ENCODE data around the gene SEC63. TPM values are rescaled to one million over a fixed set of nuclear protein-coding genes. Genes with fewer than 3 reads are reported as not detected.
"Not testable (repeated sequence)": the region's sequence is repeated elsewhere in the genome, so short reads cannot be mapped to it uniquely, and the experiment has no call there.

The SEC63 gene
- total and polyA plus RNA-seq, 8 donors, result 10.3 to 162 (median 29.7) TPM

DNA sequence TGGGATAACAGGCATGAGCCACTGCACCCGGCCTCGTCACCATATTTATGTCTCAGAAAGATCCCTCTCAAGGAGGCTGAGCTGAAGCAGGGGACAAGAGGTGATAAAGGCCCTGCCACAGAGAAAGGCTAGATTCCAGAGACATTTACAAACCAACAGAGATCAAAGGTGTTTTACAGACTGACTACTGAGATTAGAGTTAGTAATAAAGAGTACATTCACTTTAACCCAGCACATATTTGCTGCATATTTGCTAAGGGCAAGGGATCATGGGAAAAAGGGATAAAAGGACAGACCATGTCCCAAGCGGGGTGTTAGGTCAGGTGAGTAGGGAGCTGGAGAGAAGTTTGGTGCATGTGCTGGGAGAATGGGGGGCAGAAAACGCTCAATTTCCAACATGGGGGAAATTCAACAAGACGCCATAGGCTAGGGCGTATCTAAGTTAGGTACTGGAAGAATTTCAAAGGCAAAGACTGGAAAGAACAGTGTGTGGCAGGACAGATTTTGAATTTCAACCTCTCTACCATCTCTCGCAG lies 43.8 kb upstream of the SEC63 start:
- peaks cover 0 to 9% (median 0%) of the 10 kb centered on the region in 4 donors for H3K4me1 ChIP-seq
- H3K36me3 ChIP-seq, result no peaks in the 10 kb centered on the region
- no peaks in the 10 kb centered on the region for H3K9me3 ChIP-seq
- TF ChIP-seq, protein P1, sequence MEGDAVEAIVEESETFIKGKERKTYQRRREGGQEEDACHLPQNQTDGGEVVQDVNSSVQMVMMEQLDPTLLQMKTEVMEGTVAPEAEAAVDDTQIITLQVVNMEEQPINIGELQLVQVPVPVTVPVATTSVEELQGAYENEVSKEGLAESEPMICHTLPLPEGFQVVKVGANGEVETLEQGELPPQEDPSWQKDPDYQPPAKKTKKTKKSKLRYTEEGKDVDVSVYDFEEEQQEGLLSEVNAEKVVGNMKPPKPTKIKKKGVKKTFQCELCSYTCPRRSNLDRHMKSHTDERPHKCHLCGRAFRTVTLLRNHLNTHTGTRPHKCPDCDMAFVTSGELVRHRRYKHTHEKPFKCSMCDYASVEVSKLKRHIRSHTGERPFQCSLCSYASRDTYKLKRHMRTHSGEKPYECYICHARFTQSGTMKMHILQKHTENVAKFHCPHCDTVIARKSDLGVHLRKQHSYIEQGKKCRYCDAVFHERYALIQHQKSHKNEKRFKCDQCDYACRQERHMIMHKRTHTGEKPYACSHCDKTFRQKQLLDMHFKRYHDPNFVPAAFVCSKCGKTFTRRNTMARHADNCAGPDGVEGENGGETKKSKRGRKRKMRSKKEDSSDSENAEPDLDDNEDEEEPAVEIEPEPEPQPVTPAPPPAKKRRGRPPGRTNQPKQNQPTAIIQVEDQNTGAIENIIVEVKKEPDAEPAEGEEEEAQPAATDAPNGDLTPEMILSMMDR (IDR thresholded peaks at IDR 0.05), result no peak
- TF ChIP-seq POLR2AphosphoS5 (IDR thresholded peaks at IDR 0.05), result no peak
- TF ChIP-seq EP300 (IDR thresholded peaks at IDR 0.05), result no peak
- TF ChIP-seq POLR2A (IDR thresholded peaks at IDR 0.05), result no peak
- peak overlapping the region; percentile 43 to 72 (median 66) for H3K27ac ChIP-seq
- intact Hi-C loops (cut with DNase I; ENCODE audit: low total_unique reads), result no loop called here
- H3K27me3 ChIP-seq, result no peaks in the 10 kb centered on the region
- WGBS, 5 donors, result 68 to 88% (median 80%) methylated on average over 7 of the region's 7 CpGs
- H3K4me3 ChIP-seq, result no peak overlapping the region
- DNase-seq, result peak in 1 of 2 donors; percentile 12

DNA sequence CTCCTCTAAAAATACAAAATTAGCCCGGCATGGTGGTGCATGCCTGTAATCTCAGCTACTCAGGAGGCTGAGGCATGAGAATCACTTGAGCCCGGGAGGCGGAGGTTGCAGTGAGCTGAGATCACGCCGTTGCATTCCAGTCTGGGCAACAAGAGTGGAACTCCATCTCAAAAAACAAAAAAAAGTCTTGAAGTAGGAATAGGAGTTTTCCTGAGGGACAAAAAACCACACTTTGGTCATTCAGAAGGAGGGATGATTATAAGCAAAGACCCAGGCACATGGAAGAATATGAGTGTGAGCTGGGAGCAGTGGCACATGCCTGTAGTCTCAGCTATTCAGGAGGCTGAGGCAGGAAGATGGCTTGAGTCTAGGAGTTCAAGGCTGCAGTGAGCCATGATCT lies 42.3 kb upstream of the SEC63 start:
- H3K4me1 ChIP-seq; H3K27ac ChIP-seq; H3K9me3 ChIP-seq; intact Hi-C loops (cut with DNase I; ENCODE audit: low total_unique reads); H3K36me3 ChIP-seq; H3K4me3 ChIP-seq; H3K27me3 ChIP-seq; DNase-seq: not testable (repeated sequence)
- 93 to 98% (median 96%) methylated on average over 5 of the region's 5 CpGs for whole genome bisulfite sequencing, 5 donors

DNA sequence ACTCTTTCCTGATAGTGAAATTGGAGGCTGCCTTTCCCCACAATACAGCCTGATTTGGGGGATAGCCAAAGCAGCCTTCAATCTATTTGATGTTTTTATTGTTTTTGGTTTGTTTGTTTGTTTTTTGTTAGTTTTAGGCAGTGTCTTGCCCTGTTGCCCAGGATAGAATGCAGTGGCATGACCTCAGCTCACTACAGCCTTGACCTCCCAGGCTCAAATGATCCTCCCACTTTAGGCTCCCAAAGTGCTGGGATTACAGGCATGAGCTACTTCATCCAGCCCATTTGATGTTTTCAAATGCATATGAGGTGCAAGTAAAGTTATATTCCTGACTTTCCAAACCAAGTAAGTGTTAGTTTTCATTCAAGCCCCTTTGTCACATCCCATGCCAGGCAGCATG lies 41.3 kb upstream of the SEC63 start:
- Histone ChIP-seq H3K4me3 (no peak overlapping the region), H3K9me3 (no peaks in the 10 kb centered on the region), H3K27ac (no peak overlapping the region), H3K4me1 (peaks cover 0 to 9% (median 0%) of the 10 kb centered on the region in 4 donors), H3K27me3 (no peaks in the 10 kb centered on the region), H3K36me3 (no peaks in the 10 kb centered on the region)
- intact Hi-C loops (cut with DNase I; ENCODE audit: low total_unique reads), result no loop called here
- TF ChIP-seq POLR2AphosphoS5 (IDR thresholded peaks at IDR 0.05), result no peak
- TF ChIP-seq EP300 (IDR thresholded peaks at IDR 0.05), result no peak
- TF ChIP-seq, protein P1 (IDR thresholded peaks at IDR 0.05), result no peak
- no peak for TF ChIP-seq POLR2A (IDR thresholded peaks at IDR 0.05)
- no peak for DNase-seq

DNA sequence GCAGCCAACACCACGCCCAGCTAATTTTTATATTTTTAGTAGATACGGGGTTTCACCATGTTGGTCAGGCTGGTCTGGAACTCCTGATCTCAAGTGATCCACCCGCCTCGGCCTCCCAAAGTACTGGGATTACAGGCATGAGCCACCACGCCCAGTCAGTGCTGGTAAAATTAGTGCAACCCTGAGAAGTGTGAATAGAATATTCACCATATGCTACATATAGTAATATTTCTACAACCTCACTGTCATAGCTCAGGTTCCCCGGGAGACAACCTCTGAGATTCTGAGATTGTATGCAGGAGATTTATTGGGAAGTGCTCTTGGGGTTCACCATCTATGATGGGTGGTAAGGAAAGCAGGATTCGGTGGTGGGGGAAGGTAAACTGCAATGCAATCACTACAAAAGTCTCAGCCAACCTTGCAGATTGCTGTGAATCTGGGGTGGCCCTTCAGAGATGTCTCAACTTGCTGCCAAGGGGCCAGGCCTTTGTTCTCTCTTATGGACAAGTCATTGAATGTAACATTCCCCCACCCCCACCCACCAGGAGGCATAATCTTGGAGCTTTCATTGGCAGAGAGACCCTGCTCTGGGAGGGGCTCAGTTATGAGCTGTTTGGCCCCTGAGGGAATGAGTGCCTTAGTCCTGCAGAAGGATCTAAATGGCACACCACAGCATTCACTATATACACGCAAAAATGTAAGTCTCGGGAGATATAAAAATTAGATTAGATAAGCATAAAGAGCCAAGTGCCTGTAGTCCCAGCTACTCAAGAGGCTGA lies 34.0 kb upstream of the SEC63 start:
- no peaks in the 10 kb centered on the region for H3K27me3 ChIP-seq
- intact Hi-C loops (cut with DNase I; ENCODE audit: low total_unique reads), result no loop called here
- no peak for DNase-seq
- TF ChIP-seq POLR2A (IDR thresholded peaks at IDR 0.05) (no peak), EP300 (IDR thresholded peaks at IDR 0.05) (no peak), POLR2AphosphoS5 (IDR thresholded peaks at IDR 0.05) (no peak)
- TF ChIP-seq, protein P1 (IDR thresholded peaks at IDR 0.05), result no peak
- no peaks in the 10 kb centered on the region for H3K36me3 ChIP-seq
- peaks cover 0 to 8% (median 0%) of the 10 kb centered on the region in 4 donors for H3K4me1 ChIP-seq
- 76 to 85% (median 80%) methylated on average over 9 of the region's 9 CpGs for WGBS, 5 donors
- H3K4me3 ChIP-seq, result no peak overlapping the region
- no peak overlapping the region for H3K27ac ChIP-seq
- no peaks in the 10 kb centered on the region for H3K9me3 ChIP-seq

DNA sequence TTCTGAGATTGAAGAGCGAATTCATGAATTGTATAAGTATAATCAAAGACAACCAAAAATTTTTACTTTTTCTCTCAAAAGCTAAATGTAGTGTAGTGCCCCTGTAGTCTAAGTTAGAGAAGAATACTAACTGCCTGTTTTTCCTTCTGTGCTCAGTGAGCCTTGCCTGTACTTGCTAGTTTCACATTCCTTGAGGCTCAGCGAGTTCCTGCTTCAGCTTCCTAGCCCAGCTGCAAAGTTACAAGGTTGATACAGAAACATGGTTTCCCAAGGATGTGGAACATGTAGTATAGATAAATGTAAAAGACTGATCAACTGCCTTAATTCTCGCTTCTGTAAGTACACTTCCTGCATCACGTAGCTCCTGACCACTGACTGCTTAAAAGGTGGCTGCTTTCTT lies 33.1 kb upstream of the SEC63 start:
- DNase-seq, result no peak
- no peak overlapping the region for H3K27ac ChIP-seq
- TF ChIP-seq POLR2AphosphoS5 (IDR thresholded peaks at IDR 0.05), result no peak
- TF ChIP-seq, protein P1 (IDR thresholded peaks at IDR 0.05), result no peak
- no peak for TF ChIP-seq EP300 (IDR thresholded peaks at IDR 0.05)
- no peak for TF ChIP-seq POLR2A (IDR thresholded peaks at IDR 0.05)
- intact Hi-C loops (cut with DNase I; ENCODE audit: low total_unique reads), result no loop called here
- no peaks in the 10 kb centered on the region for H3K9me3 ChIP-seq
- H3K27me3 ChIP-seq, result no peaks in the 10 kb centered on the region
- peaks cover 0 to 8% (median 0%) of the 10 kb centered on the region in 4 donors for H3K4me1 ChIP-seq
- H3K4me3 ChIP-seq, result no peak overlapping the region
- H3K36me3 ChIP-seq, result no peaks in the 10 kb centered on the region
- WGBS, 5 donors, result 76 to 86% (median 84%) methylated on average over 4 of the region's 4 CpGs

GRCh38 chr6:107990587-107990986 lies 32.6 kb upstream of the SEC63 start:
- H3K27ac ChIP-seq; intact Hi-C loops (cut with DNase I; ENCODE audit: low total_unique reads); H3K4me3 ChIP-seq; H3K27me3 ChIP-seq; H3K9me3 ChIP-seq; H3K36me3 ChIP-seq; DNase-seq; H3K4me1 ChIP-seq: not testable (repeated sequence)
- 81 to 85% (median 84%) methylated on average over 8 of the region's 8 CpGs for WGBS, 5 donors

Measured in stomach (tissue), 9 donors.